A673 (cell line): ENCODE results near the gene C16orf96. TPM values are rescaled to one million over a fixed set of nuclear protein-coding genes. Genes with fewer than 3 reads are reported as not detected.

ENCODE experiments used
- BruUV-seq: library from RNA; stranded (reverse); fragments of 400-500 nt; replicated peaks from 2 replicates; lab custom pipeline; 2021; lab: Mats Ljungman, UMichigan
- CTCF ChIA-PET: fragments of 300-600 bp; sonication (Branson Sonifier 250); formaldehyde crosslinking; loops from one replicate; lab custom pipeline; 2022; ENCODE audit warnings: antibody characterized with exemption; lab: Charles Lee
- POLR2A ChIA-PET: fragments of 300-600 bp; sonication (Branson Sonifier 250); formaldehyde crosslinking; loops from one replicate; lab custom pipeline; 2022; ENCODE audit warnings: antibody characterized with exemption; ENCODE audit not compliant: low non-redundant PET; lab: Charles Lee
- DNase-seq: peaks from one replicate; pipeline ENCODE4 v3.0.0-alpha.2; 2015; ENCODE audit warnings: low spot score
- H3K27ac ChIP-seq: fragments of 200-600 bp; sonication (generic); 2 replicates; pipeline ENCODE4 v1.5.1; 2016; ENCODE audit warnings: mixed run types, low read depth, mild to moderate bottlenecking, mixed read lengths, antibody characterized with exemption, low read length; ENCODE audit not compliant: poor library complexity, severe bottlenecking
- H3K27me3 ChIP-seq: fragments of 200-600 bp; sonication (generic); replicated peaks from 2 replicates; pipeline ENCODE4 v1.6.1; 2017; ENCODE audit warnings: mixed run types, low read depth, mild to moderate bottlenecking, mixed read lengths, antibody characterized with exemption, low read length; ENCODE audit not compliant: insufficient read depth, poor library complexity
- H3K36me3 ChIP-seq: fragments of 200-600 bp; sonication (generic); 2 replicates; pipeline ENCODE4 v1.6.1; 2016; ENCODE audit warnings: mixed run types, mild to moderate bottlenecking, mixed read lengths, antibody characterized with exemption, low read length; ENCODE audit not compliant: insufficient read depth, poor library complexity, severe bottlenecking
- H3K4me1 ChIP-seq: fragments of 200-600 bp; sonication (generic); 2 replicates; pipeline ENCODE4 v1.6.1; 2017; ENCODE audit warnings: mixed run types, mild to moderate bottlenecking, mixed read lengths, antibody characterized with exemption, low read length; ENCODE audit not compliant: insufficient read depth, poor library complexity, severe bottlenecking
- H3K4me3 ChIP-seq: fragments of 200-600 bp; sonication (generic); 2 replicates; pipeline ENCODE4 v1.5.1; 2016; ENCODE audit warnings: low read depth, mixed run types, mild to moderate bottlenecking, mixed read lengths, low read length; ENCODE audit not compliant: poor library complexity, severe bottlenecking
- H3K9me3 ChIP-seq: fragments of 200-600 bp; sonication (generic); 2 replicates; pipeline ENCODE4 v1.6.1; 2016; ENCODE audit warnings: mixed run types, low read depth, mild to moderate bottlenecking, mixed read lengths, antibody characterized with exemption, low read length; ENCODE audit not compliant: poor library complexity, severe bottlenecking
- EZH2 ChIP-seq: fragments of 200-600 bp; sonication (generic); IDR thresholded peaks from 2 replicates; pipeline ENCODE4 v1.6.1; 2017; ENCODE audit warnings: borderline replicate concordance, low read depth, mild to moderate bottlenecking, mixed read lengths, antibody characterized with exemption, low read length; ENCODE audit not compliant: poor library complexity, severe bottlenecking
- intact Hi-C: fragments of 100-400 bp; cut with micrococcal nuclease; formaldehyde crosslinking; loops from one replicate; pipeline ENCODE4 v1.10.0; 2022; ENCODE audit not compliant: unreplicated experiment
- total RNA-seq: library from RNA; stranded (reverse); gene quantifications from 2 replicates; pipeline ENCODE4 v1.2.3, GENCODE V29; 2021
- TF ChIP-seq, protein P1 (sequence below): fragments of 300-800, 200-600 bp; sonication (generic); conservative IDR thresholded peaks from 2 replicates; pipeline ENCODE4 v1.5.1; 2017; ENCODE audit warnings: low read depth, mild to moderate bottlenecking, antibody characterized with exemption, low read length, moderate library complexity, mixed read lengths

Gene C16orf96
- total RNA-seq, 1 experiment from 2014 or later = not detected

DNA sequence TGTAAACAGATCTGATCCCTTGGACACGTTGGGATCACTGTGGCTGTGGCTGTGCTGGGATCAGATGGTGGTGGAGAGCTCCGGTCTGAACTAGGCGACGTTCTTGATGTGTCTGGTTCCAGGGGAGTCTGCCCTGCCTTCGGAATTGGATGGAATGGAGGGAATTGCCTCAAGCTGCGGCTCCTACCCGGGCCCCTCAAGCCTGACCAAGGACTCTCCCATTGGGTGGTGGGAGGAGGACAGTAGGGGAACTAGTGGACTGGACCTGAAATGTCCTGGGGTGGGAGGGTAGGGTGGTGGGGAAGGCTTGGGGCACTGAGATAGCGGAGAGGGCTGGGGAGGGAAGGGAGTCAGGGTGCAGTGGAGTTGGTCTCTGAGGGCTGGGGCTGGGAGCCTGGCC is 61.7 kb downstream of the C16orf96 start:
- POLR2A ChIA-PET = no interaction called here
- Histone ChIP-seq H3K27ac (no peak overlapping the region), H3K4me1 (peaks cover 20% of the 10 kb centered on the region), H3K27me3 (no peaks in the 10 kb centered on the region), H3K36me3 (no peaks in the 10 kb centered on the region), H3K4me3 (no peak overlapping the region), H3K9me3 (no peaks in the 10 kb centered on the region)
- no TSS peak for BruUV-seq
- intact Hi-C loops = no loop called here
- CTCF ChIA-PET = no interaction called here
- no peak for DNase-seq
- TF ChIP-seq, protein P1, sequence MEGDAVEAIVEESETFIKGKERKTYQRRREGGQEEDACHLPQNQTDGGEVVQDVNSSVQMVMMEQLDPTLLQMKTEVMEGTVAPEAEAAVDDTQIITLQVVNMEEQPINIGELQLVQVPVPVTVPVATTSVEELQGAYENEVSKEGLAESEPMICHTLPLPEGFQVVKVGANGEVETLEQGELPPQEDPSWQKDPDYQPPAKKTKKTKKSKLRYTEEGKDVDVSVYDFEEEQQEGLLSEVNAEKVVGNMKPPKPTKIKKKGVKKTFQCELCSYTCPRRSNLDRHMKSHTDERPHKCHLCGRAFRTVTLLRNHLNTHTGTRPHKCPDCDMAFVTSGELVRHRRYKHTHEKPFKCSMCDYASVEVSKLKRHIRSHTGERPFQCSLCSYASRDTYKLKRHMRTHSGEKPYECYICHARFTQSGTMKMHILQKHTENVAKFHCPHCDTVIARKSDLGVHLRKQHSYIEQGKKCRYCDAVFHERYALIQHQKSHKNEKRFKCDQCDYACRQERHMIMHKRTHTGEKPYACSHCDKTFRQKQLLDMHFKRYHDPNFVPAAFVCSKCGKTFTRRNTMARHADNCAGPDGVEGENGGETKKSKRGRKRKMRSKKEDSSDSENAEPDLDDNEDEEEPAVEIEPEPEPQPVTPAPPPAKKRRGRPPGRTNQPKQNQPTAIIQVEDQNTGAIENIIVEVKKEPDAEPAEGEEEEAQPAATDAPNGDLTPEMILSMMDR = no peak
- TF ChIP-seq EZH2 = no peak

DNA sequence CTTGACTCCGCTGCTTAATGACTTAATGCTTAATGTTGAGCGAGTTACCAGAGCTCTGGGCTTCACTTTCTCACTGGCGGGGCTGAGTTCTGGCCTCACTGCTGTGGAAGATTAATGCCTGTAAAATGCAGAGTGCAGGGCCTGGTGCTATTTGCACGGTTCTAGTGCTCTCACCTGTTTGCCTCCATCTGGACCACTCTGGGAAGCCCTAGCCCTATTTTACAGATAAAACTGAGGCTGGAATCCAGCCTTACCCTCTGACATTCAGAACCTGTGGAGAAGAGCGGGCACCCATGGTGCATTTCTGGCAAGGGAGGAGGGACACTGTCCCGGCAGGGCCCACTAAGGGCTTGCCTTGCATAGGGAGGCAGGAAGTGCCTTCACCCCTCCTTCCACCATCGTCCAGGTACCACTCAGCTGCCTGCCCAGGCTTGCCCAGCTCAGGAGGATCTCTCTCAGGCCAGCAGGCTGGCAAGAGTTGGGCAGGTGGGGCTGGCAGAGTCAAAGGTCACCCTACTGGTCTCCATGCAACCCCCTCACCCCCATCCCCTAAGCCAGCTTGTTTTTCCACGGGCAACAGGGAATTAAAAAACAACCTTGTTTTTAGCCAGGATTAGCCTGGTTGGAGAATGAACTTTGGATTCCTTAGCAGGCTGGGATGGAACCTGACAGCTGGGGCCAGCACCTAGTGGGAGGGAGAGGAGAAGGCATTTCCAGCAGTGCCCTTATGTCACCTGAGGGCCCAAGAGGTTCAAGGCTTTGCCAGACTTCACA is 62.7 kb downstream of the C16orf96 start:
- H3K27ac ChIP-seq = no peak overlapping the region
- CTCF ChIA-PET = no interaction called here

DNA sequence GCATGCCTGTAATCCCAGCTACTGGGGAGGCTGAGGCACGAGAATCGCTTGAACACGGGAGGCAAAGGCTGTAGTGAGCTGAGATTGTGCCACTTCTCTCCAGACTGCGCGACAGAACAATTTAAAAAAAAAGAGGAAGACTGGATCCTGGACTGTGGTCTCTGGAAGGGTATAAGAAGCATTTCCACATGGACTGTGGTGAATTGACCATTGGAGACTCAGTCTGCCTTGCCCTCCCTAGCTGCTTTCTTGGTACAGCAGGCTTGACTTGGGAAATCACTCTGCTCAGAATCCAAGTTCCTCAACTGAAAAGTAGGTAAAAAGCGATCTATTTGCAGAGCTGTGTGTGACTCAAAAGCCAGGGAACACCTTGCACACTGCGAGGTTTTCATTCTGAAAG is 67.5 kb downstream of the C16orf96 start:
- H3K9me3 ChIP-seq = no peaks in the 10 kb centered on the region
- H3K4me1 ChIP-seq = peaks cover 6% of the 10 kb centered on the region
- ChIA-PET POLR2A (interaction anchor here (0.6 kb wide), 1 partner anchor 525 kb away, joined by 3 read pairs; no protein-coding TSS in a partner anchor), CTCF (interaction anchor here (1.0 kb wide), 1 partner anchor 24 kb away, joined by 3 read pairs; no protein-coding TSS in a partner anchor)
- no TSS peak for BruUV-seq
- no peaks in the 10 kb centered on the region for H3K27me3 ChIP-seq
- intact Hi-C loops = no loop called here
- H3K36me3 ChIP-seq = peaks cover 5% of the 10 kb centered on the region
- no peak overlapping the region for H3K4me3 ChIP-seq
- DNase-seq = no peak
- no peak overlapping the region for H3K27ac ChIP-seq
- TF ChIP-seq, protein P1 = no peak
- no peak for TF ChIP-seq EZH2

More for the DNA sequence above, 62.7 kb downstream of the C16orf96 start:
- DNase-seq = no peak
- Histone ChIP-seq H3K4me3 (no peak overlapping the region), H3K9me3 (no peaks in the 10 kb centered on the region), H3K4me1 (peaks cover 12% of the 10 kb centered on the region), H3K36me3 (no peaks in the 10 kb centered on the region), H3K27me3 (no peaks in the 10 kb centered on the region)
- TF ChIP-seq EZH2 = no peak
- TF ChIP-seq, protein P1 = no peak
- intact Hi-C loops = no loop called here
- POLR2A ChIA-PET = no interaction called here
- BruUV-seq = no TSS peak
